Measurements from ENCODE around the gene SOX14. TPM values are rescaled to one million over a fixed set of nuclear protein-coding genes. Genes with fewer than 3 reads are reported as not detected.

Gene SOX14
- total RNA-seq, 1 experiment from 2014 or later, result not detected

- Histone ChIP-seq H3K27ac (ENCODE audit: low read depth, low read length) (no peak overlapping the region), H3K9ac (ENCODE audit: low read length) (no peak overlapping the region), H3K4me3 (replicated peaks in 1 of 2; ENCODE audit: low read depth in 1 of 2, low read length in 2 of 2) (no peak overlapping the region), H3K4me1 (ENCODE audit: control insufficient read depth in 1 of 2, insufficient read depth in 2 of 2, low read length in 2 of 2) (no peaks in the 10 kb centered on the region), H3K4me2 (ENCODE audit: low read length) (no peak overlapping the region), H3K9me2 (ENCODE audit: insufficient read depth) (no peaks in the 10 kb centered on the region), H3K36me3 (ENCODE audit: control insufficient read depth in 1 of 2, insufficient read depth in 2 of 2, low read length in 2 of 2) (no peaks in the 10 kb centered on the region; a peak in 1 of 4 replicates), H3K79me2 (ENCODE audit: insufficient read depth, low read length) (no peaks in the 10 kb centered on the region), H4K20me1 (ENCODE audit: insufficient read depth) (no peaks in the 10 kb centered on the region), H3K9me3 (ENCODE audit: control insufficient read depth in 1 of 2, insufficient read depth in 1 of 2, low read depth in 1 of 2, low read length in 2 of 2) (no peaks in the 10 kb centered on the region), H2AFZ (ENCODE audit: low read depth, low read length, poor library complexity, severe bottlenecking) (no peak overlapping the region), H3K27me3 (ENCODE audit: insufficient read depth, low read length) (peaks cover 44% of the 10 kb centered on the region)
- ChIA-PET POLR2A (no interaction called here), CTCF (no interaction called here), RAD21 (ENCODE audit: low non-redundant PET in 1 of 2, low total read pairs in 2 of 2, uncharacterized antibody in 2 of 2, unreplicated experiment in 2 of 2) (no interaction called here)
- ATAC-seq (no peak), DNase-seq (ENCODE audit: low read depth, low spot score) (no peak)
- no TSS peak for BruUV-seq (replicated peaks)
- intact Hi-C loops (cut with micrococcal nuclease), result no loop called here
- TF ChIP-seq JUND (IDR thresholded peaks at IDR 0.05) (no peak), CEBPB (IDR thresholded peaks at IDR 0.05; ENCODE audit: low read depth) (no peak)
Observed at GRCh38 chr3:137770835-137771399, 6.8 kb downstream of the SOX14 start.

DNA sequence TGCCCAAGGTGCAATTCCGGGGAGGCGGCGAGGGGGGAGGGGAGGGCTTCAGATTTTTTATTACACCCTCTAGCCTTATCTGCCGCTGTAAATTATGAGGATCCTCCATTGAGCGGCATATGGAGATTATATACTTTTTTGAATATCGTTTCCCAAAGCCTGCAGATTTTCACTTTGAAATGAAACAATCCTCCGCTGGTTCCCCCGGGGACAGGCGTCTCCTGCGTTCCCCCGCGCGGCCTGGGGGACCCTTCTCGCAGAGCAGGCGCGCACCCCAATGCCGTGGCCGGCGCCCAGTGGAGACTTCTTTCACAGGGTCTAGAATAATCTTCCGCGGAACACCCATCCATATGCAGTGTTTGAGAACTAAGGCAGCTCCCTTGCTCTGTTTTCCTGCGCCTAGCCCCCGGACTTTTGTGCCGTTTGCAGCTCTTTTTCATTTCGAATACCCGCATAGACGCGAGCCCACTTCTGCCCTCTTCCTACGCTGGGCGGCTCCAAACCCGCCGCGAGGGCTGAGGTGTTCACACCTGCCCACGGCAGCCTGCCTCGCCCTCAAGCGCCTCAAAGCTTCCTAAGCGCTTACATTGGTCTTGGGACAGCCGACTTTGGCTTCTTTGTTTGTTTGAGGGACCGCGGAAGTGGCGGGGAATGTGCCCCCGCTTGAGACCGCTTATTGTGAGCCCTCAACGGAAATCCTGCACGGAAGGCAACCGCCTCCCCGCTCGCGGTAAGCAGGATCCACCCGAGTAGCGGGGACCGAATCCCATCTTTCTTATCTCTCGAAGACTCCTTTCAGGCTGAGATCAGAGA lies 7.5 kb downstream of the SOX14 start:
- Histone ChIP-seq H2AFZ (ENCODE audit: low read depth, low read length, poor library complexity, severe bottlenecking) (no peak overlapping the region), H3K27ac (ENCODE audit: low read depth, low read length) (no peak overlapping the region), H3K4me3 (replicated peaks in 1 of 2; ENCODE audit: low read depth in 1 of 2, low read length in 2 of 2) (no peak overlapping the region), H3K4me1 (ENCODE audit: control insufficient read depth in 1 of 2, insufficient read depth in 2 of 2, low read length in 2 of 2) (no peaks in the 10 kb centered on the region), H3K9ac (ENCODE audit: low read length) (no peak overlapping the region), H3K79me2 (ENCODE audit: insufficient read depth, low read length) (no peaks in the 10 kb centered on the region), H3K9me3 (ENCODE audit: control insufficient read depth in 1 of 2, insufficient read depth in 1 of 2, low read depth in 1 of 2, low read length in 2 of 2) (no peaks in the 10 kb centered on the region), H3K9me2 (ENCODE audit: insufficient read depth) (no peaks in the 10 kb centered on the region), H3K4me2 (ENCODE audit: low read length) (no peak overlapping the region), H4K20me1 (ENCODE audit: insufficient read depth) (no peaks in the 10 kb centered on the region), H3K36me3 (ENCODE audit: control insufficient read depth in 1 of 2, insufficient read depth in 2 of 2, low read length in 2 of 2) (no peaks in the 10 kb centered on the region; a peak in 1 of 4 replicates), H3K27me3 (ENCODE audit: insufficient read depth, low read length) (peaks cover 42% of the 10 kb centered on the region)
- POLR2A ChIA-PET, result no interaction called here
- CTCF ChIA-PET, result no interaction called here
- RAD21 ChIA-PET (ENCODE audit: low non-redundant PET in 1 of 2, low total read pairs in 2 of 2, uncharacterized antibody in 2 of 2, unreplicated experiment in 2 of 2), result no interaction called here
- TF ChIP-seq POLR2AphosphoS5 (IDR thresholded peaks at IDR 0.05; ENCODE audit: low read depth, low read length), result no peak
- no peak for TF ChIP-seq CEBPB (IDR thresholded peaks at IDR 0.05; ENCODE audit: low read depth)
- no peak for TF ChIP-seq ZBTB33 (IDR thresholded peaks at IDR 0.05; ENCODE audit: extremely low read depth, insufficient replicate concordance, low read length)
- no peak for TF ChIP-seq EGR1 (IDR thresholded peaks at IDR 0.05; ENCODE audit: low read depth)
- intact Hi-C loops (cut with micrococcal nuclease), result no loop called here
- DNase-seq (ENCODE audit: low read depth, low spot score) (no peak), ATAC-seq (no peak)
- BruUV-seq (replicated peaks), result no TSS peak

Data from HCT116 (cell line).